ENCODE measurements around the gene WHAMM. TPM values are rescaled to one million over a fixed set of nuclear protein-coding genes. Genes with fewer than 3 reads are reported as not detected.

The WHAMM gene
- total and polyA plus RNA-seq, 2 of the 4 experiments (the other 2 are of a cell fraction) = 1.4 to 4.1 TPM

GRCh38 chr15:82768414-82769054 lies 40.9 kb upstream of the WHAMM start:
- Histone ChIP-seq H2BK120ac (ENCODE audit: low read depth, low read length) (no peak overlapping the region), H3K27ac (ENCODE audit: insufficient read depth, low read length) (no peak overlapping the region), H4K8ac (ENCODE audit: low read depth in 2 of 2, low read length in 2 of 2) (no peak overlapping the region), H2AK5ac (ENCODE audit: low read depth, low read length) (no peak overlapping the region), H3K4me2 (ENCODE audit: low read depth, low read length) (no peak overlapping the region), H3K9me1 (ENCODE audit: insufficient read depth, low read length) (peaks cover 4% of the 10 kb centered on the region; the same call in 1 of the 2 replicates), H3K14ac (replicated peaks; ENCODE audit: low read depth, low read length) (no peak overlapping the region), H3K4ac (ENCODE audit: low read depth, low read length) (no peak overlapping the region), H3K56ac (ENCODE audit: extremely low read depth, insufficient read depth, low read length) (no peak overlapping the region), H3K36me3 (ENCODE audit: control insufficient read depth, insufficient read depth, low read length) (peaks cover 8% of the 10 kb centered on the region; the same call in 1 of the 2 replicates), H2BK5ac (ENCODE audit: low read depth, low read length, poor library complexity, severe bottlenecking) (no peak overlapping the region), H4K5ac (ENCODE audit: low read depth, low read length) (no peak overlapping the region), H3K4me3 (ENCODE audit: insufficient read depth, low read depth, low read length) (no peak overlapping the region), H2BK20ac (ENCODE audit: low read depth, low read length) (no peak overlapping the region), H3K18ac (ENCODE audit: low read depth, low read length) (no peak overlapping the region), H4K20me1 (ENCODE audit: insufficient read depth, low read length) (no peaks in the 10 kb centered on the region), H2BK15ac (ENCODE audit: low read depth, low read length) (no peak overlapping the region), H3K27me3 (ENCODE audit: control insufficient read depth, insufficient read depth, low read length) (no peaks in the 10 kb centered on the region), H3K9ac (ENCODE audit: low read depth, low read length) (no peak overlapping the region), H3K23ac (ENCODE audit: low read depth, low read length) (no peak overlapping the region), H3K9me3 (ENCODE audit: control insufficient read depth, insufficient read depth, low read length) (no peaks in the 10 kb centered on the region), H3K4me1 (ENCODE audit: control insufficient read depth, insufficient read depth, low read length) (no peaks in the 10 kb centered on the region), H2AK9ac (replicated peaks; ENCODE audit: low read depth, low read length, poor library complexity) (no peak overlapping the region), H3K79me1 (ENCODE audit: low read depth in 1 of 2, low read length in 2 of 2) (no peaks in the 10 kb centered on the region), H4K91ac (ENCODE audit: insufficient read depth, low read depth, low read length) (no peak overlapping the region), H2AFZ (replicated peaks; ENCODE audit: low read length, poor library complexity) (no peak overlapping the region)
- WGBS, 2 experiments (ENCODE audit: extremely low coverage in 2 of 2, insufficient read length in 1 of 2) = 80% methylated on average over 2 of the region's 4 CpGs; no CpG with 5 or more reads in 1 of the 2 experiments
- ChIA-PET POLR2A (ENCODE audit: unreplicated experiment) (no interaction called here), CTCF (interaction anchor here (0.9 kb wide), 1 partner anchor 23 kb away, joined by 5 read pairs; no protein-coding TSS in a partner anchor)
- ATAC-seq (ENCODE audit: low read depth) (peak; percentile 48), DNase-seq (peak; percentile 19)
- in situ Hi-C loops (cut with MboI; ENCODE audit: low sequenced_read_pairs) (no loop called here), intact Hi-C loops (cut with micrococcal nuclease) (loop anchor here (5.0 kb wide), 1 partner anchor 39 kb away; the partner anchor contains the start of genes FSD2 and WHAMM), dilution Hi-C loops (cut with HindIII; ENCODE audit: low sequenced_read_pairs, unreplicated experiment) (no loop called here)
- peak; percentile 70 for TF ChIP-seq BHLHE40 (IDR thresholded peaks at IDR 0.05; ENCODE audit: low read depth, low read length)
- no peak for TF ChIP-seq CTCF (conservative IDR thresholded peaks at IDR 0.05; ENCODE audit: low read depth, low read length)
- no peak for TF ChIP-seq USF2 (IDR thresholded peaks at IDR 0.05; ENCODE audit: low read depth, low read length)
- no TSS peak for BruUV-seq (replicated peaks)
